ENCODE results near the gene LBR.

Gene LBR

DNA sequence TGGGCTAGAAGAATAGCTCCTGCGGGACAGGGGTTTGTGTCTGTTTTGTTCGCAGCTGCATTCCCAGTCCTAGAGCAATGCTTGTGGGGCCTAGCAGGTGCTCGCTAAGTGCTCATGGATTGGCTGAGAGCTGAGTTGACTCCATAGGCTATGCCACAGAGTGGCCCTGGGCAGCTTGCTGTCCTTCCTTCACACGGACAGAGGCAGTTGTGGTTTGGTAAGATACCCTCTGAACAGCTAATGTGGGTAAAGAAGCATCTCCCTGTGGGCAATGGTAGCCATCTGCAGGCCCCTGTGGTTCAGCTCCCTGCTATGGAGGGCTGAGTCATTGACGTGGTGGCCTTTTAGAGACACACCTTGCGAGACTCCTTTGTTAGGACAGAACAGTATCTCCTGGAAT, 23.5 kb upstream of the LBR start:
- H3K27me3 ChIP-seq (ENCODE audit: control insufficient read depth, insufficient read depth, low read length, poor library complexity, severe bottlenecking): no peaks in the 10 kb centered on the region
- peaks cover 10% of the 10 kb centered on the region for H3K4me1 ChIP-seq (ENCODE audit: control insufficient read depth, insufficient read depth, low read length)
- H3K4me3 ChIP-seq (ENCODE audit: insufficient read depth, low read depth, low read length): no peak overlapping the region
- H3K27ac ChIP-seq (ENCODE audit: insufficient read depth, low read depth, low read length, poor library complexity, severe bottlenecking): no peak overlapping the region
- H3K9me3 ChIP-seq (ENCODE audit: control insufficient read depth, low read length): no peaks in the 10 kb centered on the region
- no peaks in the 10 kb centered on the region for H3K36me3 ChIP-seq (ENCODE audit: control insufficient read depth, insufficient read depth, low read length)
- WGBS, 2 experiments: 89 to 90% methylated on average over 6 of the region's 6 CpGs

DNA sequence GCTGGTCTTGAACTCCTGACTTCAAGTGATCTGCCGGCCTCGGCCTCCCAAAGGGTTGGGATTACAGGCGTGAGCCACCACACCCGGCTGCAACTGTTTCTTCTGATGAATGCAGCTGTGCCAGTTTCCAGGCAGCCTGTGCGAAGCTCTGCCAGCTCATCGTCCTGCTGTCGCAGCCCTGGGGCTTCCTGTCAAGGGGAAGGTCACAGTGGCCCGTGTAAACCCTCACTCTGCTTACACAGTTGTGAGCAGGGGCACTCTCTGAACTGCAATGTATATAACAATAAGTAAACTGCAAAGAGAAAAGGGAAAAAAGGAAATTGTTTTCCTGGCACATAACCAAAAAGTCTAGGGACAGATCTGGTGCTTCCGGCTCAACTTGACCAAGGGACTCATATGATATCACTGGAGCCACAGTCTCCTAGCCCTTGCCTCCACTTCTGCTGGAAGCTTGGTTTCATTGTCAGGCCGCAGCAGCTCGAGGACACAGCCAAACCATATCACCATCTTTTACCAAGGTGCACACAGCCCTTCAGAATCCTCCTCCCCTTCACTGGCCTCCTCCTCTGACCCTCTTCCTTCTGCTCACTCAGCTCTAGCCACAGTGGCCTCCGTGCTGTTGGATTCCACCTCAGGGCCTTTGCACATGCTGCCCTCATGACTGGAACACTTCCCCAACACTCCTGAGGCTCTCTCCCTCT, 22.8 kb upstream of the LBR start:
- Histone ChIP-seq H3K4me3 (ENCODE audit: insufficient read depth, low read depth, low read length) (no peak overlapping the region), H3K27ac (ENCODE audit: insufficient read depth, low read depth, low read length, poor library complexity, severe bottlenecking) (no peak overlapping the region), H3K9me3 (ENCODE audit: control insufficient read depth, low read length) (no peaks in the 10 kb centered on the region), H3K27me3 (ENCODE audit: control insufficient read depth, insufficient read depth, low read length, poor library complexity, severe bottlenecking) (no peaks in the 10 kb centered on the region), H3K4me1 (ENCODE audit: control insufficient read depth, insufficient read depth, low read length) (peaks cover 13% of the 10 kb centered on the region), H3K36me3 (ENCODE audit: control insufficient read depth, insufficient read depth, low read length) (no peaks in the 10 kb centered on the region)
- 91 to 96% methylated on average over 12 of the region's 12 CpGs for WGBS, 2 experiments

DNA sequence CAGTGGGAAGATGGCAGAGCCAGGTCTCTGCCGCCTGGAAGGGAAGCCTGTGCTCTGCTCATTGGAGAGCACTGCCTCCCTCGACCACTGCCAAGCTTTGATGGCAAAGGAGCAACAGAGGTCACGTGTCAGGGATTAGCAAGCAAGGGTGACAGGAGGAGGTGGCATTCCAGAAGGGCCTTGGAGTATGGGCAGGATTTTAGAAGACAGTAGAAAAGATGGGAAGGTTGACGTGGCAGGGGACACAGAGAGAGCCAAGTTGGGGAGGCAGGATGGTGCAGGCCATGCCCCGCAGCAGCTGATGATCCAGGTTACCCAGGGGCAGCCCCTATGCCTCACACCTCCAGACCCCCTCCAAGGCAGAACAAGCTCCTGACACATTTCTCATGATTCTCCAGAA, 21.9 kb upstream of the LBR start:
- H3K27me3 ChIP-seq (ENCODE audit: control insufficient read depth, insufficient read depth, low read length, poor library complexity, severe bottlenecking): no peaks in the 10 kb centered on the region
- WGBS, 2 experiments: 92 to 93% methylated on average over 5 of the region's 5 CpGs
- H3K4me1 ChIP-seq (ENCODE audit: control insufficient read depth, insufficient read depth, low read length): peaks cover 13% of the 10 kb centered on the region
- H3K36me3 ChIP-seq (ENCODE audit: control insufficient read depth, insufficient read depth, low read length): no peaks in the 10 kb centered on the region
- no peaks in the 10 kb centered on the region for H3K9me3 ChIP-seq (ENCODE audit: control insufficient read depth, low read length)
- no peak overlapping the region for H3K4me3 ChIP-seq (ENCODE audit: insufficient read depth, low read depth, low read length)
- H3K27ac ChIP-seq (ENCODE audit: insufficient read depth, low read depth, low read length, poor library complexity, severe bottlenecking): no peak overlapping the region

DNA sequence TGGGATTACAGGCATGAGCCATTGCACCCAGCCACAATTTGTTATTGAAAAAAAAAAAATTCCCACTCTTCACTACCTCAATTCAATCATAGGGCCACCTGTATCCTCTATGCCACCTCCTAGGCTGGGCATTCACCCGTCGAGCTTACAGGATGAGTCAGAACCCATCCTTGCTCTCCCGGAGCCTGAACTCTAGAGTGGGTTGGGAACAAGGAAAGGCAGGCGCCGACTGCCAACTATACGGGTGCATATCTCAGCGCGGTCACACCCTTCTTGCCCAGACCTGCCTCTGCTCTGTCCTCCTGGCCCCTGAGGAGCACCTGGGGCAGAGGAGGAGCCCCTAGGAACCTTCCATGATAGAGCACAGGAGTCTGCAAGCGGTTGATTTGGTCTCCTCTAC, 21.4 kb upstream of the LBR start:
- Histone ChIP-seq H3K27ac (ENCODE audit: insufficient read depth, low read depth, low read length, poor library complexity, severe bottlenecking) (no peak overlapping the region), H3K4me1 (ENCODE audit: control insufficient read depth, insufficient read depth, low read length) (peaks cover 13% of the 10 kb centered on the region), H3K4me3 (ENCODE audit: insufficient read depth, low read depth, low read length) (no peak overlapping the region), H3K27me3 (ENCODE audit: control insufficient read depth, insufficient read depth, low read length, poor library complexity, severe bottlenecking) (no peaks in the 10 kb centered on the region), H3K9me3 (ENCODE audit: control insufficient read depth, low read length) (no peaks in the 10 kb centered on the region), H3K36me3 (ENCODE audit: control insufficient read depth, insufficient read depth, low read length) (no peaks in the 10 kb centered on the region)
- WGBS, 2 experiments: 93 to 94% methylated on average over 9 of the region's 9 CpGs

DNA sequence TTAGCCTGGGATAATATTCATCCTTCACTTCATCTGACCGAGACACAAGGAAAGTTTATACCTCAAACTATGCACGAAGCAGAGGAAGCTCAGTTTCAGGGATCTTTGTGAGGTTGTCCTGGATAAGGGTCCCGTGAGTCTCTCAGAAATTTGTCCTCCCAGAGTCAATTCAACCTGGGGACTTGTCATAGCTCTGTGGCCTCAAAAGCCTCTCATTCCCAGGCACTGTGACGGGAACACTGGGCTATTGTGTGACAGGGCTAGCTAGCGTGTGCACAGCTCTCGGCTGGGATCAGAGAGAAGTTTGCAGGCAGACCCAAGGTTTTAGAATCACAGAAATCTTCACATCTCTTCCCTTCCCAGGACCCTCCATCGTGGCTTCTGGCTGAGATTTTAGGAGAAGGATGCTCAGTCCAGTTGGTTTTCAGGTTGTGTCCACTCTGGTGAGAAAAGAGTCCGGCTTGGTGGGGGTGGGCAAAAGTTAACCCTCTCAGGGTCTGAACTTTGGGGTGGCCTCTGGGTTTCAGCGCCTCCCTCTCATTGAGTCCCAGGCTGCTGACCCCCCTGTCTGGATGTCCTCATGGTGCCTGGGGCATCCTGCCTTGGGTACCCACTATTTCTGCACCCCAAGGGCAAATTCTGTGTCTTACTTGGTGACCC, 20.4 kb upstream of the LBR start:
- WGBS, 2 experiments: 82 to 87% methylated on average over 9 of the region's 9 CpGs
- Histone ChIP-seq H3K9me3 (ENCODE audit: control insufficient read depth, low read length) (no peaks in the 10 kb centered on the region), H3K27ac (ENCODE audit: insufficient read depth, low read depth, low read length, poor library complexity, severe bottlenecking) (no peak overlapping the region), H3K4me3 (ENCODE audit: insufficient read depth, low read depth, low read length) (no peak overlapping the region), H3K36me3 (ENCODE audit: control insufficient read depth, insufficient read depth, low read length) (no peaks in the 10 kb centered on the region), H3K27me3 (ENCODE audit: control insufficient read depth, insufficient read depth, low read length, poor library complexity, severe bottlenecking) (no peaks in the 10 kb centered on the region), H3K4me1 (ENCODE audit: control insufficient read depth, insufficient read depth, low read length) (peaks cover 13% of the 10 kb centered on the region)

DNA sequence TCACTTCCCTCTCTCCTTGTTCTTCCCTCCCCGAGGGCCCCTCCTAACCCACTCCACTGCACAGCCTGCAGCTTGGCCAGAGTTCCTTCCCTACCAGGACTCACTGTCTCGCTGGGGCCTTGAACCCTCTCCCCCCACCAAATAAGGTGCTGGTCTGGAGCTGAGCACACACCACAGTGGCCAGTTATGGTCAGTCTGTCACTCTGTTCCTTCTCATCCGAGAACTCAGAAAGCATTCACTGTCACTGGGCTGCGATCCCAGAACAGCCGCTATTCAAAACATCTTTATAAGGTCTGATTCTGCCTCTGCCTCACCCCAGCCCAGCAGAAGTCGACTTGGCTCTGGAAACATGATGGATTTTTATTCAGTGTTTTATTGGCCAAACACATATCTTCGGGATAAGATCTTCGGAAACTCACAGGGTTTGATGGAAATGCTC, 19.8 kb upstream of the LBR start:
- Histone ChIP-seq H3K36me3 (ENCODE audit: control insufficient read depth, insufficient read depth, low read length) (no peaks in the 10 kb centered on the region), H3K27me3 (ENCODE audit: control insufficient read depth, insufficient read depth, low read length, poor library complexity, severe bottlenecking) (no peaks in the 10 kb centered on the region), H3K27ac (ENCODE audit: insufficient read depth, low read depth, low read length, poor library complexity, severe bottlenecking) (no peak overlapping the region), H3K9me3 (ENCODE audit: control insufficient read depth, low read length) (no peaks in the 10 kb centered on the region), H3K4me1 (ENCODE audit: control insufficient read depth, insufficient read depth, low read length) (peaks cover 13% of the 10 kb centered on the region), H3K4me3 (ENCODE audit: insufficient read depth, low read depth, low read length) (no peak overlapping the region)
- 90 to 92% methylated on average over 8 of the region's 8 CpGs for WGBS, 2 experiments

DNA sequence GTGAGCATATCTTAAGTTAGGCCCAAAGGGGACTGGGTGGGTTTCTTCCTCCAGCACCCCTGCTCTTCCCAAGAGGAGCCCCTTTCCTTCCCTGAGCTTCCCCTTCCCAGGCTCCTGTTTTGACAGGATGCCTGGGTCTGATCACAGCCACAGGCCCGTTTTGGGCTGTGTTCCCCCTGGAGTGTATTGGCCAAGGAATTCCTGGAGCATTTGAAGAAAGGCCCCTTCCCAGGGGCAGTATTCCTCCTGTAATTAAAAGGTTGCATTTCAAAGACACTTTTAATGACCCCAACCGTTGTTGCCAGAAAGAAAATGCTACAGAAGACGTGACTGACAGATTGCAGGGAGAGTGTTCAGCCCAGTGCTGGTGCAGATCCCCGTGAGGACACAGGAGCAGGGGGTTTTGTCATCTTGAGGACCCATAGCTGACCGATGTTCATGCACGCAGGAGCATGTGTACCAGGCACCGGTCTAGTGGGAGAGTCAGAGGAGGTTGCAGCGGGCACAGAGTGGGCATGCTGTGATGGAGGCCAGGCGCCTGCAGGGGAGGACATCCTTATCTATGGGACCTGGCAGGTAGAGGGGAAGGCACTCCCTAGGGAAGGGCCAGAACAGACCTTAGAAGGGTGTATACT, 19.3 kb upstream of the LBR start:
- Histone ChIP-seq H3K27me3 (ENCODE audit: control insufficient read depth, insufficient read depth, low read length, poor library complexity, severe bottlenecking) (no peaks in the 10 kb centered on the region), H3K4me1 (ENCODE audit: control insufficient read depth, insufficient read depth, low read length) (peaks cover 13% of the 10 kb centered on the region), H3K4me3 (ENCODE audit: insufficient read depth, low read depth, low read length) (no peak overlapping the region), H3K27ac (ENCODE audit: insufficient read depth, low read depth, low read length, poor library complexity, severe bottlenecking) (no peak overlapping the region), H3K36me3 (ENCODE audit: control insufficient read depth, insufficient read depth, low read length) (no peaks in the 10 kb centered on the region), H3K9me3 (ENCODE audit: control insufficient read depth, low read length) (no peaks in the 10 kb centered on the region)
- 61 to 63% methylated on average over 9 of the region's 9 CpGs for WGBS, 2 experiments

DNA sequence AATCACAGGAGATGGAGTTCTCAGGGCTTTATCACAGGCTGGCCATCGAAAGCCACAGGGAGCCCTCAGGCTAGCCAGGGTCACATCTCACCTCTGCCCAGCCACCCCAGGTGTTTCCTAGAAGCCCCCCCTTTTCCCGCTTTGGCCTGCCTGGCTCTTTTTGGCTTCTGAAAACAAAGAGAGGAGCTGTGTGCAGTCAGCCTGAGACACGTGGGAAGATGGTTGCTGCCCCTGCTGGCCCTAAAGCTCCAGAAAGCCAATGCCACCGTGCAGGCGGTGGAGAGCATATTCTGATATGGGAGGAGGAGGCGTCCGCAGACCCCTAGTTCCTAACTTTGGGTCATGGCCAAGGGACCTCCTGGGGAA, 18.7 kb upstream of the LBR start:
- no peaks in the 10 kb centered on the region for H3K27me3 ChIP-seq (ENCODE audit: control insufficient read depth, insufficient read depth, low read length, poor library complexity, severe bottlenecking)
- no peak overlapping the region for H3K27ac ChIP-seq (ENCODE audit: insufficient read depth, low read depth, low read length, poor library complexity, severe bottlenecking)
- no peaks in the 10 kb centered on the region for H3K36me3 ChIP-seq (ENCODE audit: control insufficient read depth, insufficient read depth, low read length)
- no peak overlapping the region for H3K4me3 ChIP-seq (ENCODE audit: insufficient read depth, low read depth, low read length)
- WGBS, 2 experiments: 65 to 68% methylated on average over 7 of the region's 7 CpGs
- no peaks in the 10 kb centered on the region for H3K9me3 ChIP-seq (ENCODE audit: control insufficient read depth, low read length)
- peaks cover 13% of the 10 kb centered on the region for H3K4me1 ChIP-seq (ENCODE audit: control insufficient read depth, insufficient read depth, low read length)

DNA sequence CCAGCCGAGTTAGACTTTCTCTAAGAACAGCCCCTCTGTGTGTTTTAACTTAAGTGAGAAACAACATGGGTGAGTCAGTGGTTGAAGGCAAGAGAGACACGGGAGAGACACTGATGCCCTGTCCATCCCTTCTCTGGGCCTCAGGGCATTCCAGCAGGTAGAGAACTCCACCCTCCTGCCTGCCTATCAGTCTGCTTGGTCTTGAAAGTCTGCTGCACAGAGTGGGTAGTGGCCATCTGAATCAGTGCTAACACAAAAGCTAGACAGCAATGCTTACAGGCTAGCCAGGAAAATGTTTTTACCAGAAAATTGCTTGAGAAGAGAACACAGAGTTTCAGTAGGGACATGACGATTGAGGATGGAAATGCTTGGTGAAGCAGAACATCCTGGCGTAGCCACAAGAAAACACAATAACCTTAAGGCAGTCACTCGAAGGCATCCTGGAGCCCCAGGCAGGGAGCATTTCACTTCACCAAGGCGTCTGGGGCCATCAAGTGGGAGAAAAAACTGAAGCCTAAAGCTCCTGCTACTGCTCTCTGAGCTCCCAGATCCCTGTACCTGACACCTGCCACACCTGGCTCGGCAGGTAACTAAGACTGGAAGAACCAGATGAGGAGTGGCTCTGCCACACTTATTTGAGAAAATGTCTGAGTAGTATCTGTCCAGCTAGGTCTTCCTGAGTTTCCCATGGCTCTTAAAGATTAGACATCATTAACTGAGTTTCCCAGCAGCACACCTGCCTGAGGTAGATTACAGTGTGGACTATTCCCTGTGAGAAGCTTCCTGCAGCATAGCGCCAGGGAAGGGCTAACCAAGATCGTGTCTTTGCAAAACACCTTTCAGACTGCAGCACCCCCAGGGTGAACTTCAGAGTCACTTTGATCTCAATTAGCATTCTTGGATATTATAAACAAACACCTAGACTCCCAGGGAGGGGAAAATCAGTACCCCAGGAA, 18.1 kb upstream of the LBR start:
- no peaks in the 10 kb centered on the region for H3K36me3 ChIP-seq (ENCODE audit: control insufficient read depth, insufficient read depth, low read length)
- H3K4me3 ChIP-seq (ENCODE audit: insufficient read depth, low read depth, low read length): no peak overlapping the region
- WGBS, 2 experiments: 84 to 85% methylated on average over 9 of the region's 9 CpGs
- H3K27ac ChIP-seq (ENCODE audit: insufficient read depth, low read depth, low read length, poor library complexity, severe bottlenecking): no peak overlapping the region
- no peaks in the 10 kb centered on the region for H3K9me3 ChIP-seq (ENCODE audit: control insufficient read depth, low read length)
- no peaks in the 10 kb centered on the region for H3K27me3 ChIP-seq (ENCODE audit: control insufficient read depth, insufficient read depth, low read length, poor library complexity, severe bottlenecking)
- peaks cover 13% of the 10 kb centered on the region for H3K4me1 ChIP-seq (ENCODE audit: control insufficient read depth, insufficient read depth, low read length)

DNA sequence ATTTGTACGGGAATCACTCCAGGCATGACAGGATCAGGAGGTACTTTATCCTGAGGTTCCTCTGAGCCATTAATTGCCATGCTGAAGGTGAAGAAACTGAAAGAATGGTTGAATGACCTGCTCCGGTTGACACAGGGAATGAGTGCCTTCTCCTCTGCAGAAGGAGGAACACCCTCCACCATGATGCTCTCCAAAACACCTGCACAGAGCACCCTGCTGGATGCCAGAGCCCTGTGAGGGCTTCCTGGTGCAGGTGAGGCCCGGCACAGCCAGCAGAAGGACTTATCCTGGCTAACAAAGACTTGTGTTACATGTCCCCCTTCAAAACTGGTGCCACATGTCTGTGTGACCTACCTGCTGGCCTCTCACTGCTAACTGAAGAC, 14.3 kb upstream of the LBR start:
- Histone ChIP-seq H3K36me3 (ENCODE audit: control insufficient read depth, insufficient read depth, low read length) (no peaks in the 10 kb centered on the region), H3K4me3 (ENCODE audit: insufficient read depth, low read depth, low read length) (no peak overlapping the region), H3K4me1 (ENCODE audit: control insufficient read depth, insufficient read depth, low read length) (peaks cover 11% of the 10 kb centered on the region), H3K9me3 (ENCODE audit: control insufficient read depth, low read length) (no peaks in the 10 kb centered on the region), H3K27ac (ENCODE audit: insufficient read depth, low read depth, low read length, poor library complexity, severe bottlenecking) (no peak overlapping the region), H3K27me3 (ENCODE audit: control insufficient read depth, insufficient read depth, low read length, poor library complexity, severe bottlenecking) (no peaks in the 10 kb centered on the region)
- WGBS, 2 experiments: 90% methylated on average over 3 of the region's 3 CpGs

Data from ectodermal cell (in vitro differentiated cells).